NCI-H146 treated with DMSO at 0.1 percent for 48 hours (cell line): ENCODE results near the gene CHST12.
A peak's percentile ranks its signal among the peaks of the same experiment; 100 is the strongest.
"Not testable (repeated sequence)": the region's sequence is repeated elsewhere in the genome, so short reads cannot be mapped to it uniquely, and the experiment has no call there.

Experiments
- DNase-seq: peaks from one replicate; lab custom pipeline; 2025; ENCODE audit not compliant: unreplicated experiment; lab: John Stamatoyannopoulos, UW

CHST12 gene

DNA sequence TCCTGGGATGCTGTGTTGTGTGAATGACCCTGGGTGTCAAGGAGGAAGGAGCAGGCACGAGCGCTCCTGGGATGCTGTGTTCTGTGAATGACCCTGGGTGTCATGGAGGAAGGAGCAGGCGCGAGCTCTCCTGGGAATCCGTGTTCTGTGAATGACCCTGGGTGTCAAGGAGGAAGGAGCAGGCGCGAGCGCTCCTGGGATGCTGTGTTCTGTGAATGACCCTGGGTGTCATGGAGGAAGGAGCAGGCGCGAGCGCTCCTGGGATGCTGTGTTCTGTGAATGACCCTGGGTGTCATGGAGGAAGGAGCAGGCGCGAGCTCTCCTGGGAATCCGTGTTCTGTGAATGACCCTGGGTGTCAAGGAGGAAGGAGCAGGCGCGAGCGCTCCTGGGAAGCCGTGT, 25.9 kb upstream of the CHST12 start:
- not testable (repeated sequence) for DNase-seq

DNA sequence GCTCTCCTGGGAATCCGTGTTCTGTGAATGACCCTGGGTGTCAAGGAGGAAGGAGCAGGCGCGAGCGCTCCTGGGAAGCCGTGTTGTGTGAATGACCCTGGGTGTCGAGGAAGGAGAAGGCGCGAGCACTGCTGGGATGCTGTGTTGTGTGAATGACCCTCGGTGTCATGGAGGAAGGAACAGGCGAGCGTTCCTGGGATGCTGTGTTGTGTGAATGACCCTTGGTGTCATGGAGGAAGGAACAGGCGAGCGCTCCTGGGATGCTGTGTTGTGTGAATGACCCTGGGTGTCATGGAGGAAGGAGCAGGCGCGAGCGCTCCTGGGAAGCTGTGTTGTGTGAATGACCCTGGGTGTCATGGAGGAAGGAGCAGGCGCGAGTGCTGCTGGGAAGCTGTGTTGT, 25.3 kb upstream of the CHST12 start:
- DNase-seq: not testable (repeated sequence)

DNA sequence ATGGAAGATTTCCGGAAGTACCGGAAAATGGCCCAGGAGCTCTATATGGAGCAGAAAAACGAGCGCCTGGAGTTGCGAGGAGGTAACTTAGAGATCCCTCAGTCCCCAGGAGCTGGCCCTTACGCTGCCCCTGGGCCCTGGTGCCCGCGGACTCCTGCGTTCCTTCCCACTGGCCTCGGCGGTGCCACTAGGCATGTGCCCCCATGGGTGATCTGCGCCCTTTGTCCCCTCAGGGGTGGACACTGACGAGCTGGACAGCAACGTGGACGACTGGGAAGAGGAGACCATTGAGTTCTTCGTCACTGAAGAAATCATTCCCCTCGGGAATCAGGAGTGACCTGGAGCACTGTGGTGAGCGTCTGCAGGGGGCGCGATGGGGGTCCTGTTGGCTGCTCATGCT, 24.2 kb upstream of the CHST12 start:
- no peak for DNase-seq

DNA sequence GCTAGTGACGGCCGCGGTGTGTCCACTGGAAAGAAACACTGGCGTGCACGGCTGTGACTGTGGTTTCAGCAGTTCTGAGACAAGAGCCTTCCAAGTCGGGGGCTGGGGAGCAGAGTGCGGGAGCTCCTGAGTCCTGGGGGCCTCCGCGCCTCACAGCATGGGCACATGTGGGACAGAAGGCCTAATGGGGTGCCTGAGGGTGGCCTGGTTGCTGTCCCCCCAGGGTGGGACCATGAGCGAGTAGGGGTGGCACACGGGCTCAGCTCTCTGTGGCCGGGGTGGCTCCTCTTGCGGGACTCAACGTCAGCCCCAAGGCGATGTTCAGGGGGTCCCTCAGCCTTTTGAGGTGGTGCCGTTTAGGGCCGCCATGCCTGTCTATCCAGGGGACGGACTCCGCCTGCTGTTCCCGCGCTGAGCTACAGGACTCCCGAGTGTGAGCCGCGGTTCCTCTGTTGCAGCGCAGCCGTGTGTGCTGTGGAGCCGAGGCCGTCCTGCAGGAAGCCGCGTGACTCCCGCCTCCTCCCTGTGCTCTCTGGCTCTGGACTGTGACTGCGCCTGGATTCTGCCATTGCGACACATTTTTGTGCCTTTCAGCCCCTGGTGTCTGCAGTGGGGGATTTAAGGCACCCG, 23.5 kb upstream of the CHST12 start:
- DNase-seq: no peak

DNA sequence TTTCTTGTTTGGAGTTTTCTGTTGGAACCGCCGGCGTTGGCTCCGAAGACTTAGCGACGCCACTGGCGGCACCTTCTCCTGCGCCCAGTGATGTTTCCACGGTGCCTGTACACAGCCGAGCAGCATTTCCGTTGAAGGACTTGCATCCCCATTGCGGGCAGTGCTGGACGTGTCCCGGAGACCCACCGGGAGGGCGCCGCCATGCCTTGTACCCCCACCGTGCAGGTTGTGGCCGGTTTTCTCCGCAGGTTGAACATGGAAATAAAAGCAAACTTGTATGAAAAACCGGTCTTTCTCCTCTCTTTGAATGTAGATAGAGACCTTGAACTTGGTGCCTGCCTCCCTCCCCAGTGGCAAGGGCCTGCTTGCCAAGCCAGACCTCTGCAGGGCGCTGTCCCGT, 22.9 kb upstream of the CHST12 start:
- DNase-seq: no peak

DNA sequence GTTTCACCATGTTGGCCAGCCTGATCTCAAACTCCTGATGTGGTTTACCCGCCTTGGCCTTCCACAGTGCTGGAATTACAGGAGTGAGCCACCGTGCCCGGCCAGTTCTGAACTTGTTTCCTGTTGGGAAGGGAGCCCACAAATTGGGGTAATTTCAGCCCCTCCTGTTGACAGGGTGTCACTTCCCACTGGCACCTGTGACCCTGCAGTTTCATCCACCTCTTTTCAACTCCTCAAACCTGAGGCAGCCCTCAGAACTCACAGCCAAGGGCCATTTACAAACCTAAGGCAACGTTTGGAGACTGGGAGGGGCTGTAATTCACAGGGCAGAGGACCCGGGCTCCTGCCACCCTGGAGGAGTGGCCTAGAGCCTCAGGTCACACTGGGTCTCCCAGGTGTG, 22.2 kb upstream of the CHST12 start:
- no peak for DNase-seq

DNA sequence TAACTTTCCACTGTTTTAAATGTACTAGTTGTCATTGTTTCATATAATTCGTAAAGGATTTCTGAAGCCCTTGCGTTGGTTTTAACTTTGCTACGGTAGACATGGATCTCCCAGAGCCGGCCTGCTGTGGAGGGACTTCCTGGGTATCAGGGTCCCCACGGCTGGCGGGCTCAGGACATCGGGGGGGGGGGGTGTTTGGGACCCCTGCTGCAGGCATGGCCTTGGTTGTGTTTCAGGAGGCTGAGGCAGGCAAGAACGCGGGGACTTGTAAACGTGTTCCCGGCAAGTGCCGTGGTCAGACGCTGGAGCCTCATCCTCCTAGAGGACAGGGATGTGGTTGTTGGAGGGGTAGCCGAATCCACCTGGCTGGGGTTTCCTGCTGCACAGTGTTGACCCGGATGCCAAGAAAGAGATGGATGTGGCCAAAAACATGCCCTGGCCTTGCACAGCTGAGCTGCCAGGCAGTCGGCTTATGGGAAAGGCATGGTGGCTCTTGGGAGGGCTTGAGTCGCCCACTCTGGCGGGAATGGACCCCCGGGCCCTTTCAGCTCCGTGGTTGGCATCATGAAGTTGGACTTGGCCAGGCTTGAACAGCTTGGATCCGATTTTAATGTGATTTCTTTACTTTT, 21.4 kb upstream of the CHST12 start:
- DNase-seq: no peak

DNA sequence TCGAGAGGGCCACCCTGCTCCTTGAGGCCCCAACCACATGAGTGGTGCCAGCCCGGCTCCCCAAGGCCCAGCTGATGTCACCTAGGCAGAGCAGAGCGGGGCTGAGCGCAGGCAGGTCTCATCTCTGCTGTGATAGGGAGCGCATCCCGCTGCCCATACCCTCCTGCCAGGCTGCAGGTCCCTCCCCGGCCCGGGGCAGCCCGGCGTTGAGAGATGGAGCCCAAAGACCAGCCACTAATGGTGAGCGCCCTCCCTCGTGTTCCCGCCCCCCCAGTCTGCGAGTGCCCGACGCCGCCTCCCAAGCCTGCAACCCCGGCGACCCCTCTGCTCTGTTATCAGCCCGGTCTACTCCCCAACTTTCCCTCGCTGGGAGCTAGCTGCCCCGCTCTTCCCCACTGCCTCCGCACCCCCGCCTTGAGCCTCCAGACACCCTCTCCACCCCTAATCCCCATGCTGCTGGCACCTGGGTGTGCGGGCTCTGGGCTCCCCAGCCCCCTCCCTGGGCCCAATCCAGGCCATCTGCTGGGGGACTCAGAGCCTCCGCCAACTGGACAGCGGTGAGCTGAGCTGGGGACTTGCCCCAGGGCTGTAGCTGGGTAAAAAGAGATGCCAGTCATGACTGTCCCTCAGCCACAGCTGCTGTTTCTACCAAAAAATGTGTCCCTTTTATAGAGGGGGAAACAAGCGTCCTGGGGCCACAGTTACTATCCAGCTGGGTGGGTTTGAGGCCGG, 19.7 kb upstream of the CHST12 start:
- DNase-seq: no peak

DNA sequence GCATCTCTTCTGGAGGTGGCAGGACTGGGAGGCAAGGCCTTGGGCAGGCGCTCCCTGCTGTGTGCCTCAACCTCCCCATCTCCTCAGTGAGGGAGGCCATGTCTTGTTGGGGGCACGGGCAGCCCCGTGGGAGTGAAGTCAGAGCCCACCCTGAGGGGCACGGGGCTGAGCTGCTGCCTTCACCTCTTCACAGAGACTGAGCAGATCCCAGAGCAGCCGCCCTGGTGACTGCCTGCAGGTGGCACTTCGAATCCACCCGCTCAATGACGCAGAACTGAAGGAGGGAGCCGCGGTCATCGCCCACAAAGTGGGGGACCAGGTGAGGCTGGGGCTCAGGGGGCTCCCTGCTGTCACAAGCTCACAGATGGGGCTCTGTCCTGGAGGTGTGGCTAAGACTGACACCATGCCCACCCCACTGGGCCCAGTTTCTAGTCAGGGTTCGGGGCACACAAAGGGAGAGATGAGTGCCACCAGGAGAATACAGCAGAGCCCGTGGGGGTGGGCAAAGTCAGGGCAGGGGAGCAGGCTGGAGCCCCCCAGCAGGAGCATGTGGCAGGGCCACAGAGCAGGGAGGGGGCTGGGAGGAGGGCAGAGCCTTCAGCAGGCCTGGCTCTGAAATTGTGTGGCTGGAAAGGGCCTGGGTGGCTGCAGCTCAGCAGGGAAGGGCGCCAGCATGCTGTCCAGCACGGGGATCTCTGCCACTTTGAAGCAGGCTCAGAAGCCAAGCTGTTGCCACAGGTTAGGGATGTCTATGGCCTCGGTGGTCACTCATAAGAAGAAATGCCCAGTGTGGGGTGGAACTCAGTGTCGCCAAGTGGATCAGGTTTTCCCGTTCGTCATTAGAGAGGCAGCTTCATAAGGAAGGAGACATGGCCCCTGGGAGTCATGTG, 18.8 kb upstream of the CHST12 start:
- no peak for DNase-seq

DNA sequence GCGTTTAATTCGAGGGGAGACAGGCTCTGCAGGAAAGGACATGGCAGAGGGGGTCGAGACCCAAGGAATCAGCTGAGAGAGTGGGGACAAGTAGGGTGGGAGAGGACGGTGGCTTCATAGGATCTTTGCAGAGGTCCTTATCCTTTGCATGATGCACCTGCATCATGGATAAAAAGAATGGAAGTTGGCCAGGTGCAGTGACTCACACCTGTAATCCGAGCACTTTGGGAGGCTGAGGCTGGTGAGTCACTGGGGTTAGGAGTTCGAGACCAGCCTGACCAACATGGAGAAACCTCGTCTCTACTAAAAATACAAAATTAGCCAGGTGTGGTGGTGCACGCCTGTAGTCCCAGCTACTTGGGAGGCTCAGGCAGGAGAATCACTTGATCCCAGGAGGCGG, 17.3 kb upstream of the CHST12 start:
- DNase-seq: not testable (repeated sequence)

DNA sequence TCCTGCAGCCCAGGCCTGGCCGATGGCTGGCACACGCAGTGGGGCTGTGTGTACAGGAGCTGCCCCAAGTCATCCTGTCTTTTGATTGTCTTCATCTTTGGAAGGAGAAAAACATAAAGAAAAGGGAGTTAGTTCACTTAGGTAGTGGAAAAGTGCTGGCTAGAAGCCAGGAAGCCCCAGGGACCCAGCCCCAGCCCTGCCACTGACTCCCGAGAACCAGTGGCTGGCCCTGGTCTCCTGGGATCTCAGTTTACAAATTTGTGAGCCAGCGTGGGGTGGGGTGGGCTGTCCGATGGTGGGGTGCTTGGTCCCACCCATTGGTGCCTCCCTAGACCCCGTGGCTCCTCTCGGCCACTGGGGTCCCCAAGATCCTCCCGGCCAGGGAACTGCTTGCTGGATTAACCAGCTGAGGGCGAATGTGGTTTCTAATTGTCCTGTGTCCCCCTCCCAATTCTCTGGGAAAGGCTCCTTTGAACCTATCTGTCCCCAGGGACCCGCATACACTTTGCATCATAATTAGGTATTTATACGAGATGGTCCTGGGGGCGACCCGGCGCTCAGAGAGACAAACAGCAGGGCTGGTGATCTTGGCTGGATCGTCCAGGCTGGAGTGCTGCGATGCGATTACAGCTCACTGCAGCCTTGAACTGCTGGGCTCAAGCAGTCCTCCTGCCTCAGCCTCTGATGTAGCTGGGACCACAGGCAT, 16.3 kb upstream of the CHST12 start:
- DNase-seq: no peak

DNA sequence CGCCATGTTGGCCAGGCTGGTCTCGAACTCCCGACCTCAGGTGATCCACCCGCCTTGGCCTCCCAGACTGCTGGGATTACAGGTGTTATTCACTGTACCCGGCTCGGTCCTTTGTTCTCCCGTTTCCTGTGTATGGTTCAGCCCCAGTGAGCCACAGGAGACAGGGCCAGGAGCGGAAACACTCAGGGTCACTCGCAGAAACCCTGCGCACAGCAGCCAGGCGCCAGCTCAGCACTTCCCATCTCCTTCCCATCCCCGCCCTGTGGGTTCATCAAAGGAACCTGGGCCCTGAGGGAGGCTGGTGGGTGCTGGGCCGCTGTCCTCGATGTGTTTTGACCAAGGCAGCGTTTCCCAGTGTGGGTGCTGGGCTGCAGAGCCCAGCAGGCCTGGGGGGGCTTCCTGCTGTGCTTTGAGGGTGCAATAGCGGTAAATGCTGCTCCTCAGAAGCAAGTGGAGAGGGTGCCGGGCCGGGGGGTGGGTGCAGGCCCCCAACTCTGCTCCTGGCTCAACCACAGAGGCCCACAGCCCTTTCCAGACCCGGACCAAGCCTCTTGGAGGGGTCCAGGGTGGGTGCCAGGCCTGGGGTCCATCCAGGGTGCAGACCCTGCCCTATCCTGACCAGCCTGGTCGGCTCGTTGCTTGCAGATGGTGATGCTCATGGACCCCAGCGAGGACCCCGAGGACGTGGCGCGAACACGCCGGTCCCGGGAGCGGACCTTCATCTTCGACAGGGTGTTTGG, 15.3 kb upstream of the CHST12 start:
- DNase-seq: no peak

DNA sequence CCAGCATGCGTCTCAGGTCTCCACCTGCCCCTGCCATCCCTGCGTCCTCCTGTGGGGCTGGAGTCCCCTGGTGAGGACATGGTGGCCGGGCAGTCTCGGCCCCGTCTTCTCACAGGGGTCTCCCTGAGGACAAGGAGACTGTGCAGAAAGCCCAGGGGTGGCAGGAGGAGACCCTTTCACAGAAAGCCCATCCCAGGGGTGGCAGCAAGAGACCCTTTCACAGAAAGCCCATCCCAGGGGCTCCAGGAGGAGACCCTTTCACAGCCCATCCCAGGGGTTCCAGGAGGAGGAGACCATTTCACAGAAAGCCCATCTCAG, 14.8 kb upstream of the CHST12 start:
- DNase-seq: no peak

DNA sequence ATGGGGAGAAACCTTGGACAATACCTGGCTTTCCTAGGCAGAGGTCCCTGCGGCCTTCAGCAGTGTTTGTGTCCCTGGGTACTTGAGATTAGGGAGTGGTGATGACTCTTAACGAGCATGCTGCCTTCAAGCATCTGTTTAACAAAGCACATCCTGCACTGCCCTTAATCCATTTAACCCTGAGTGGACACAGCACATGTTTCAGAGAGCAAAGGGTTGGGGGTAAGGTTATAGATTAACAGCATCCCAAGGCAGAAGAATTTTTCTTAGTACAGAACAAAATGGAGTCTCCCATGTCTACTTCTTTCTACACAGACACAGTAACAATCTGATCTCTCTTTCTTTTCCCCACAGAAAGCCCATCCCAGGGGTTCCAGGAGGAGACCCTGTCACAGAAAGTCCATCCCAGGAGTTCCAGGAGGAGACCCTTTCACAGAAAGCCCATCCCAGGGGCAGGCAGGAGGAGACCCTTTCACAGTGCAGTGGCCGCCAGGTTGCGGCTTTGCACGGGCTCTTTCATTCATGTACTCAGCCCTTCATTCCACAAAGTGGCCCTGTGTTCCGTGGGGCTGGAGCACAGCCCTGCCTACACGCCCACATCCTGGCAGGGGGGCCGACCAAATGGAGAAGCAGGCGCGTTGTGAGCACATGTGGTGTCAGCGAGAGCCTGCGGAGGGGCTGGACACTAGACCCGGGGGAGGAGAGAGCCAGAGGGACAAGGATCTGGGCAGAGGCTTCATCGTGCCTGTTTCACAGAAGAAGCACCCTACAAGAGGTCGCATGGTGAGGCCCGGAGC, 13.2 kb upstream of the CHST12 start:
- not testable (repeated sequence) for DNase-seq

DNA sequence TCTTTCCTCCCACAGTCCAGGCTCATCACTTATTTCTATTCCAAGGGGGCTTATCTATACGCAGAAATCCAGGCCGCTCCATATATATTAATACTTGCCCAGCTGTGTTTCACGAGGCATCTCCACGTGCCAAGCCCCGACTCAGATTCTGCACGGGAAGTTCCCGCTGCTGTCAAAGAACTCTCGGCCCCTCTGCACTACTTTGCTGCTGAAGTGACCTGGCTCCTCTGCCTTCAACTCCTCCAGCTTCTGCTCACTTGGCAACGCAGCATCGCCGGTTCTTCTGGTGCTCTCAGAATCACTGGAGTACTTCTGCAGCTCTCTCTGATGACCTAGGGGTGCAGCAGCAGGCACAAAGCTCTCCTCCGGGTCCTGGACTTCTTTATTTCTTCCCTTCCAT, 9.7 kb upstream of the CHST12 start:
- DNase-seq: no peak

DNA sequence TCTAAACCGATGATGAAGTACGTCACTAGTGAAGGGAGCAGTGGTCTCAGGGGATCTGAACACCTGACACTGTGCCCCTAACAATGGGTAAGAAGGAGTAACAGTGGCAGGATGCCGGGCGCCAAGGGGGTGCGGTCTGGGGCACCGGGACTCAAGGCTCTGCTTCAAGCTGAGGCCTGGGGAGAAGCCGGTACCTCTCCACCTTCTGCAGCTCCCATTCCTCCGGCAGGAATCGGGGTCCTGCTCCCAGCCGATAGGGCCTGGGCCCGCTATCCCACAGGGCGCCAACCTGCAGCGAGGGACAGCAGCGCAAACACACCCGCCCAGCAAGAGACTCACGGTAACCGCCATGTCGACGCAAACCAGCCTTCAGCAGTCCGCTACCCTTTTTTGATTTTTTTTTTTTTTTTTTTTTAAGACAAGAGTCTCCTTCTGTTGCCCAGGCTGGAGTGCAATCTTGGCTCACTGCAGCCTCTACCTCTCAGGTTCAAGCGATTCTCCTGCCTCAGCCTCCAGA, 8.8 kb upstream of the CHST12 start:
- no peak for DNase-seq

DNA sequence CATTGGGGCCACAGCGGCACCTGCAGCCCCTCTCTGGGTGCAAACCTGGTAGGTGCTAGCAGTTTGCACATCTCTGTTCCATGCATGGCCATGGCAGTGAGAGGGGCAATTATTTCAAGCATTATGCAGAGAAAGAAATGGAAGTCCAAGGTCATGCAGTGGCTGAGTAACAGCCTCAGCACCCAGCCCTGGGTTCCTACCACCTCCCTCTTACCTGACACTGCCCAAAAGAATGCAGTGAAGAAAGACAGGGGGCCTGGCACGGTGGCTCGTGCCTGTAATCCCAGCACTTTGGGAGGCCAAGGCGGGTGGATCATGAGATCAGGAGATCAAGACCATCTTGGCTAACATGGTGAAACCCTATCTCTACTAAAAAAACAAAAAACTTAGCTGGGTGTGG, 4.9 kb upstream of the CHST12 start:
- DNase-seq: no peak

DNA sequence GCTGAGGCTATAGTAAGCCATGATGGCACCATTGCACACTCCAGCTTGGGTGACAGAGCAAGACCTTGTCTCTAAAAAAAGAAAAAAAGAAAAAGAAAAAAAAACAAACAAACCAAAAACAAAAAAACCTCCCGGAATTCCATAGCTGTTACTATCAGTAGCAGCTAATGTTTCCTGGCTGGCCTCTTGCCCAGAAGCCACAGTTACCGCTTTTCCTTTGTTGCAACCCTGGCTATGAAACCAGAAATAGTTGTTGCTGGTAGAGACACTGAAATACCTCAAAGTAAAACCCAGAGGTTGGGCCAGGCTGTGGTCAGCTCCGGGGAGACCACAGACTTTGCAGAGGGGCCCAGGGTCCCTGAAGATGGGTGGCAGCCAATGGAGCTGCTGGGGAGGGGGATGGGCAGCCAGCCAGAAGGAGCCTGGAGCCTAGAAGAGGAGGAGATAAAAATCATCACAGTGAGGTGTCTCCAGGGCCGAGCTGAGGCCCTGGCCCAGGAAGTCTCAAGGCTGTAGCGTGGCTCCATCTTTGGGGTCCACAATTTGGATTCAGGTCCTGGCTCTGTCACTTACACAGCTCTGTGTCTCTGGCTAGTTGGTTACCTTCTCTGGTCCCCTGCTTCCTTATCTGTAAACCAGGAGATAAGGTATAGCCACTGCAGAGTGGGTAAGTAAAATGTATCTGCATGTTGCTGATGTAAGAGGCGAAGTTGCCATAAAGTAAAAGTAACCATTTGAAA, 3.4 kb upstream of the CHST12 start:
- peak; percentile 19 for DNase-seq

DNA sequence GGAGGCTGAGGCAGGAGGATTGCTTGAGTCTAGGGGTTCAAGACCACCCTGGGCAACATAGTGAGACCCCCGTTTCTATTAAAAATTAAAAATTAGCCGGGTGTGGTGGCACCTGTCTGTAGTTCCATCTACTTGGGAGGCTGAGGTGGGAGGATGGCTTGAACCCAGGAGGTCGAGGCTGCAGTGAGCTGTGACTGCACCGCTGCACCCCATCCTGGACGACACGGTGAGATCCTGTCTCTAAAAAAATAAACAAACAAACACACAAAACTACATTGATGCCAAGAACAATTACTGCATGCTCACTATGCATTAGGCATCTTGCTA, 761 bp upstream of the CHST12 start:
- DNase-seq: no peak
